ENCODE data around the gene CNTLN. TPM values are rescaled to one million over a fixed set of nuclear protein-coding genes. Genes with fewer than 3 reads are reported as not detected.
A peak's percentile ranks its signal among the peaks of the same experiment; 100 is the strongest.

Gene CNTLN
- total RNA-seq, 1 donor from 2014 or later, result 13.6 TPM

GRCh38 chr9:17131494-17131893, 3.3 kb upstream of the CNTLN start:
- Mint-ChIP-seq H3K4me1 (ENCODE audit: unreplicated experiment) (peaks cover 15% of the 10 kb centered on the region), H3K9me3 (ENCODE audit: unreplicated experiment) (no peaks in the 10 kb centered on the region), H3K27ac (ENCODE audit: unreplicated experiment) (no peak overlapping the region), H3K4me3 (ENCODE audit: unreplicated experiment) (no peak overlapping the region), H3K36me3 (ENCODE audit: unreplicated experiment) (no peaks in the 10 kb centered on the region), H3K27me3 (ENCODE audit: unreplicated experiment) (no peaks in the 10 kb centered on the region)
- TF ChIP-seq, protein P1, sequence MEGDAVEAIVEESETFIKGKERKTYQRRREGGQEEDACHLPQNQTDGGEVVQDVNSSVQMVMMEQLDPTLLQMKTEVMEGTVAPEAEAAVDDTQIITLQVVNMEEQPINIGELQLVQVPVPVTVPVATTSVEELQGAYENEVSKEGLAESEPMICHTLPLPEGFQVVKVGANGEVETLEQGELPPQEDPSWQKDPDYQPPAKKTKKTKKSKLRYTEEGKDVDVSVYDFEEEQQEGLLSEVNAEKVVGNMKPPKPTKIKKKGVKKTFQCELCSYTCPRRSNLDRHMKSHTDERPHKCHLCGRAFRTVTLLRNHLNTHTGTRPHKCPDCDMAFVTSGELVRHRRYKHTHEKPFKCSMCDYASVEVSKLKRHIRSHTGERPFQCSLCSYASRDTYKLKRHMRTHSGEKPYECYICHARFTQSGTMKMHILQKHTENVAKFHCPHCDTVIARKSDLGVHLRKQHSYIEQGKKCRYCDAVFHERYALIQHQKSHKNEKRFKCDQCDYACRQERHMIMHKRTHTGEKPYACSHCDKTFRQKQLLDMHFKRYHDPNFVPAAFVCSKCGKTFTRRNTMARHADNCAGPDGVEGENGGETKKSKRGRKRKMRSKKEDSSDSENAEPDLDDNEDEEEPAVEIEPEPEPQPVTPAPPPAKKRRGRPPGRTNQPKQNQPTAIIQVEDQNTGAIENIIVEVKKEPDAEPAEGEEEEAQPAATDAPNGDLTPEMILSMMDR (IDR thresholded peaks at IDR 0.05), result no peak
- DNase-seq (ENCODE audit: extremely low spot score, unreplicated experiment), result no peak

- H3K9me3 Mint-ChIP-seq (ENCODE audit: unreplicated experiment), result no peaks in the 10 kb centered on the region
- H3K27me3 Mint-ChIP-seq (ENCODE audit: unreplicated experiment), result no peaks in the 10 kb centered on the region
- TF ChIP-seq, protein P1 (IDR thresholded peaks at IDR 0.05), result peak; percentile 8
- peaks cover 36% of the 10 kb centered on the region for H3K4me1 Mint-ChIP-seq (ENCODE audit: unreplicated experiment)
- H3K4me3 Mint-ChIP-seq (ENCODE audit: unreplicated experiment), result peak overlapping the region; percentile 94
- H3K36me3 Mint-ChIP-seq (ENCODE audit: unreplicated experiment), result no peaks in the 10 kb centered on the region
- H3K27ac Mint-ChIP-seq (ENCODE audit: unreplicated experiment), result peak overlapping the region; percentile 96
- peak; percentile 87 for DNase-seq (ENCODE audit: extremely low spot score, unreplicated experiment)
These were observed 688 bp downstream of the CNTLN start for GRCh38 chr9:17135295-17136160.

GRCh38 chr9:17137566-17137965, 2.7 kb downstream of the CNTLN start:
- Mint-ChIP-seq H3K9me3 (ENCODE audit: unreplicated experiment) (peaks cover 4% of the 10 kb centered on the region), H3K27ac (ENCODE audit: unreplicated experiment) (no peak overlapping the region), H3K4me1 (ENCODE audit: unreplicated experiment) (peaks cover 35% of the 10 kb centered on the region), H3K36me3 (ENCODE audit: unreplicated experiment) (no peaks in the 10 kb centered on the region), H3K4me3 (ENCODE audit: unreplicated experiment) (no peak overlapping the region), H3K27me3 (ENCODE audit: unreplicated experiment) (no peaks in the 10 kb centered on the region)
- TF ChIP-seq, protein P1 (IDR thresholded peaks at IDR 0.05), result no peak
- DNase-seq (ENCODE audit: extremely low spot score, unreplicated experiment), result no peak

- TF ChIP-seq, protein P1 (IDR thresholded peaks at IDR 0.05), result no peak
- H3K4me3 Mint-ChIP-seq (ENCODE audit: unreplicated experiment), result no peak overlapping the region
These were observed 3.7 kb downstream of the CNTLN start for GRCh38 chr9:17138503-17138902.

GRCh38 chr9:17140418-17140817, 5.6 kb downstream of the CNTLN start:
- Mint-ChIP-seq H3K27me3 (ENCODE audit: unreplicated experiment) (no peaks in the 10 kb centered on the region), H3K27ac (ENCODE audit: unreplicated experiment) (no peak overlapping the region), H3K4me3 (ENCODE audit: unreplicated experiment) (no peak overlapping the region), H3K36me3 (ENCODE audit: unreplicated experiment) (peaks cover 13% of the 10 kb centered on the region), H3K4me1 (ENCODE audit: unreplicated experiment) (peaks cover 28% of the 10 kb centered on the region), H3K9me3 (ENCODE audit: unreplicated experiment) (peaks cover 5% of the 10 kb centered on the region)
- no peak for DNase-seq (ENCODE audit: extremely low spot score, unreplicated experiment)
- TF ChIP-seq, protein P1 (IDR thresholded peaks at IDR 0.05), result no peak

More at GRCh38 chr9:17138503-17138902, 3.7 kb downstream of the CNTLN start:
- H3K27me3 Mint-ChIP-seq (ENCODE audit: unreplicated experiment), result no peaks in the 10 kb centered on the region
- no peak overlapping the region for H3K27ac Mint-ChIP-seq (ENCODE audit: unreplicated experiment)
- peaks cover 4% of the 10 kb centered on the region for H3K36me3 Mint-ChIP-seq (ENCODE audit: unreplicated experiment)
- peaks cover 4% of the 10 kb centered on the region for H3K9me3 Mint-ChIP-seq (ENCODE audit: unreplicated experiment)
- peaks cover 35% of the 10 kb centered on the region for H3K4me1 Mint-ChIP-seq (ENCODE audit: unreplicated experiment)
- no peak for DNase-seq (ENCODE audit: extremely low spot score, unreplicated experiment)

All from osteocyte (in vitro differentiated cells).